Fibroblast of mammary gland (primary cell): ENCODE data around the gene KLF7.

Source experiments
- DNase-seq: peaks from one replicate; pipeline ENCODE4 v3.0.0-alpha.2; 2010; ENCODE audit warnings: low read depth
- H3K4me3 ChIP-seq: 2 replicates; pipeline ENCODE4 v1.5.1; 2011; ENCODE audit warnings: low read depth, mild to moderate bottlenecking, low read length, moderate library complexity; ENCODE audit not compliant: control insufficient read depth
- TF ChIP-seq, protein P1 (sequence below): conservative IDR thresholded peaks from 2 replicates; pipeline ENCODE4 v1.5.1; 2011; ENCODE audit warnings: low read depth, low read length, inconsistent platforms; ENCODE audit not compliant: control insufficient read depth, insufficient read depth

KLF7 gene

GRCh38 chr2:207151048-207151447 is 14.7 kb downstream of the KLF7 start:
- H3K4me3 ChIP-seq, result no peak overlapping the region
- TF ChIP-seq, protein P1, sequence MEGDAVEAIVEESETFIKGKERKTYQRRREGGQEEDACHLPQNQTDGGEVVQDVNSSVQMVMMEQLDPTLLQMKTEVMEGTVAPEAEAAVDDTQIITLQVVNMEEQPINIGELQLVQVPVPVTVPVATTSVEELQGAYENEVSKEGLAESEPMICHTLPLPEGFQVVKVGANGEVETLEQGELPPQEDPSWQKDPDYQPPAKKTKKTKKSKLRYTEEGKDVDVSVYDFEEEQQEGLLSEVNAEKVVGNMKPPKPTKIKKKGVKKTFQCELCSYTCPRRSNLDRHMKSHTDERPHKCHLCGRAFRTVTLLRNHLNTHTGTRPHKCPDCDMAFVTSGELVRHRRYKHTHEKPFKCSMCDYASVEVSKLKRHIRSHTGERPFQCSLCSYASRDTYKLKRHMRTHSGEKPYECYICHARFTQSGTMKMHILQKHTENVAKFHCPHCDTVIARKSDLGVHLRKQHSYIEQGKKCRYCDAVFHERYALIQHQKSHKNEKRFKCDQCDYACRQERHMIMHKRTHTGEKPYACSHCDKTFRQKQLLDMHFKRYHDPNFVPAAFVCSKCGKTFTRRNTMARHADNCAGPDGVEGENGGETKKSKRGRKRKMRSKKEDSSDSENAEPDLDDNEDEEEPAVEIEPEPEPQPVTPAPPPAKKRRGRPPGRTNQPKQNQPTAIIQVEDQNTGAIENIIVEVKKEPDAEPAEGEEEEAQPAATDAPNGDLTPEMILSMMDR, result no peak
- DNase-seq, result no peak

DNA sequence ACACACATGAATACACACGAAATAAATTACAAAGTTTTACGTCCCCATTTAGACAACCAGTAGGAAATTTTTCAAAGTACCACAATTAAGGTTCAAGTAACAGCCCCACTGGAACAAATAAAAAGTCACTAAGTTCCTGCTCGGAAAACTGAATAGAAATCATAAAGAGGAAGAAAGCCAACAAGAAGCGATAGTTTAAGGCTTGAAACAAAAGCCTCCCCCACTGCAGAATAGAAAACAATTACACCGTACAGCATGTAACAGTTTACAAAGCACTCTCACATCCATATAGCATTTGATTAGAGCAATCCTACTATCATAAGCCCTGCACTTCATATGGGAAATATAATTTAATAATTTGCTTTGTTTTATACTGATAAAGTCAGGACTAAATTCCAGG is 15.5 kb downstream of the KLF7 start:
- DNase-seq, result no peak
- no peak overlapping the region for H3K4me3 ChIP-seq
- TF ChIP-seq, protein P1, result no peak

GRCh38 chr2:207149249-207150213 is 16.2 kb downstream of the KLF7 start:
- DNase-seq, result no peak
- TF ChIP-seq, protein P1, result no peak
- no peak overlapping the region for H3K4me3 ChIP-seq

- DNase-seq, result peak; percentile 79
- TF ChIP-seq, protein P1, result no peak
Observed at GRCh38 chr2:207148020-207148419, 17.7 kb downstream of the KLF7 start.

GRCh38 chr2:207144173-207144785 is 21.5 kb downstream of the KLF7 start:
- DNase-seq, result no peak
- no peak overlapping the region for H3K4me3 ChIP-seq
- TF ChIP-seq, protein P1, result no peak

More at GRCh38 chr2:207148020-207148419, 17.7 kb downstream of the KLF7 start:
- H3K4me3 ChIP-seq, result no peak overlapping the region

DNA sequence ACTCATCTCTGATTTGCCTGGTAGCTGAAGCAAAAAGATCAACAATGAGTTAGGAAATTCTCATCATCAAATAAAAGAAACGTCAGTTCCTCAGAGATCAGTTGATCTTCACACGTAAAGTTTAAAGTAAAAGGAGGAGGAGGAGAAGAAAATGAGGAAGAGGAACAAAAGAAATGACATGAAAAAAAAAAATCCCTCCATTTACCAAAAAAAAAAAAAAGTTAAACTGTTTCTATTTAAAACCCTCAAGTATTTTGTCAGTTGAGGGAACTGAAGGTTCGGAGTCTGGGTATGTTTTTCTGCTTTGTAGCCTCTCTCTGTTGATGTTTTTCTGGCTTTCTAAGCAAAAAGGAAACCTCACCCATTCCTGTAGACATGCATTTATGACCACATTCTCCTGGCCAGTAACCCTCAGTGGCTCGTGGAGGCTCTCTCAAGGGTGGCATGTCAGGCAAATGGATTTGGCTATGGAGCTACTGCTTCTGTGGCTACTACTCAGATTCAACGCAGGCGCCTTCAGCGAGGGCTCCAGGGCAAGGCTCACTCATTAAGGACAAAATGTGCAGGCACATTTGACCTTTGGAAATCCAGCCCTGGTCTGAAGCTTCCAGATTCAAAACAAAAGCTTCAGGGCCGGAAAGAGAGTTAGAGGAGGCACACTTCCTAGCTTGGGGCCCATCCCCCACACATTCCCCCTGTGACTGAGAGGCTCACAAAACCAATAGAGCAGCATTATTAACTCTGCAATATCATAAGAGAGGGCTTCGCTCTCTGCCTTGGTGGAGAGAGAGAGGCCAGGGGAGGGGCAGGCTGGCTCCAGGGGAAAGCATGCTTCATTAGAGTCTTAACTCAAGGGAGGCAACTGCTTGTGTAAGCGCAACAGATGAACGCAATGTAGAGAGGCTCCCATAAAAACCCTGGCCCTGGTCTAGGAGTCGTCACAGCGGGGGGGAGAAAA is 22.3 kb downstream of the KLF7 start:
- no peak overlapping the region for H3K4me3 ChIP-seq
- DNase-seq, result peak; percentile 73

More for the DNA sequence above, 22.3 kb downstream of the KLF7 start:
- TF ChIP-seq, protein P1, result no peak
